Fibroblast of the aortic adventitia (primary cell): ENCODE results near the gene RNF11. TPM values are rescaled to one million over a fixed set of nuclear protein-coding genes. Genes with fewer than 3 reads are reported as not detected.

Source experiments
- DNase-seq: peaks from one replicate; pipeline ENCODE4 v3.0.0-alpha.2; 2010; ENCODE audit warnings: low read depth
- H3K4me3 ChIP-seq: 2 replicates; pipeline ENCODE4 v1.5.1; 2011; ENCODE audit warnings: low read depth, mild to moderate bottlenecking, control low read depth, low read length, moderate library complexity
- total RNA-seq: library from RNA; depleted of rRNA; stranded (reverse); fragments of >200 nt; gene quantifications from 2 replicates; pipeline ENCODE4 v1.2.3, GENCODE V29; 2012; ENCODE audit warnings: low replicate concordance
- TF ChIP-seq, protein P1 (sequence below): IDR thresholded peaks from 2 replicates; pipeline ENCODE4 v1.5.1; 2011; ENCODE audit warnings: mild to moderate bottlenecking, low read length, control low read depth, inconsistent platforms; ENCODE audit not compliant: insufficient read depth

RNF11 gene
- total RNA-seq, 1 donor = 112 TPM

DNA sequence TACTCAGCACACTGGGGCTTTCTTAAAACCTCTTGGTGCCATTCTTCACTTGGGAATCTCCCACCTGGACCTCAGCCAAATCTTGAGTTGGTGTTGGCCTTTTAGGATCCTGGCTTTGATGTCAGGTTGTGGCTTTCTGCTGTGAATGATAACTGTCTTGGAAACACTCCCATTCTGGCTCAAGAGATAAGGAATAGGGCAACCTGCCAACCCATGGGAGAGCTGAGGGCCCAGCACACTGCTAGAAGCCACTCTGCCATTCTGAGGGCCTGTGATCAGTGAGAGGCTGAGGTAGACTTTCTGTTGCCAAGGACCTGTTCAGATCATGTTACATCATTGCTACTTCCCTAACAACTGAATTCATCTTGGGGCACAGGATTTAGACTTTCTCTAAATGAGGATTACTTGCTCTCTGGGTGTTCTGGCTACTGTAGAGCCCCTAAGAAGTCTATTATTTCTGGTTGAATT lies 48.4 kb downstream of the RNF11 start:
- TF ChIP-seq, protein P1, sequence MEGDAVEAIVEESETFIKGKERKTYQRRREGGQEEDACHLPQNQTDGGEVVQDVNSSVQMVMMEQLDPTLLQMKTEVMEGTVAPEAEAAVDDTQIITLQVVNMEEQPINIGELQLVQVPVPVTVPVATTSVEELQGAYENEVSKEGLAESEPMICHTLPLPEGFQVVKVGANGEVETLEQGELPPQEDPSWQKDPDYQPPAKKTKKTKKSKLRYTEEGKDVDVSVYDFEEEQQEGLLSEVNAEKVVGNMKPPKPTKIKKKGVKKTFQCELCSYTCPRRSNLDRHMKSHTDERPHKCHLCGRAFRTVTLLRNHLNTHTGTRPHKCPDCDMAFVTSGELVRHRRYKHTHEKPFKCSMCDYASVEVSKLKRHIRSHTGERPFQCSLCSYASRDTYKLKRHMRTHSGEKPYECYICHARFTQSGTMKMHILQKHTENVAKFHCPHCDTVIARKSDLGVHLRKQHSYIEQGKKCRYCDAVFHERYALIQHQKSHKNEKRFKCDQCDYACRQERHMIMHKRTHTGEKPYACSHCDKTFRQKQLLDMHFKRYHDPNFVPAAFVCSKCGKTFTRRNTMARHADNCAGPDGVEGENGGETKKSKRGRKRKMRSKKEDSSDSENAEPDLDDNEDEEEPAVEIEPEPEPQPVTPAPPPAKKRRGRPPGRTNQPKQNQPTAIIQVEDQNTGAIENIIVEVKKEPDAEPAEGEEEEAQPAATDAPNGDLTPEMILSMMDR = no peak
- no peak overlapping the region for H3K4me3 ChIP-seq

DNA sequence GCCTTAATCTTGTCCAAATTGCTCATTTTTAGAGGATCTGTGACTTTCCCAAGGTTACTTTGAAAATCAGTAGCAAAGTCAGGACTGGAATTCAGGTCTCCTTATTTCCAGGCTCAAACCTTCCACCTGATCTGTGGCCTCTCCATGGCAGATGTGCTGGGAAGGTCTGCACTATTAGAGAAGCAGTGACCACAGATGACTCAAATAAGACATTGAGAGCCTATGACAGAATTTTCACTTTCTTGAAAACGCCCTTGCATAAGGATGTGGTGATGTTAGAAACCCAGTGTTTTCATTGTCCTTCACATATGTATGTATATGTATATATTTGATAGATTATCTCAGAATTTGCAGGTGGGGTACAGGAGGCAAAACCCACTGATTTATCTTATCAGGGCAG lies 49.0 kb downstream of the RNF11 start:
- TF ChIP-seq, protein P1 = no peak
- H3K4me3 ChIP-seq = no peak overlapping the region
- DNase-seq = no peak

More for the DNA sequence above, 48.4 kb downstream of the RNF11 start:
- peak; percentile 59 for DNase-seq

DNA sequence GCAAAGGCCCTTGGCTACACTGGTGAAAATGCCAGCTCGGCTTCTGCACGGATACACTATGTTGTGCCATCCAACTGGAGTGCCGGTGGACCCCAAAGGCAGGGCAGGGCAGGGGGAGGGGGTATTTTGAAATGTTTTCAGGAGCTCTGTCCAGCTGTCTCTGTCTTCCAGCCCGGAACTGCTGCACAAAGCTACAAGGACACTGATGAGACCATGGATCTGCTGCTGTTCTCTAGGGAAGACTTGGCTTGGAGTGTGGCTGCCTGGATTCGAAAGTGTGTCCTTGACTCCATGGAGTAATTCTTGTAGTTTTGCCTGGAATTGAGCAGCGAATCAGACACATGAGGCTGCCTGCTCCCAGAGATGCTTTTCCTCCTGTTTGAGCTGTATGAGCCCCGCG lies 51.9 kb downstream of the RNF11 start:
- TF ChIP-seq, protein P1 = no peak
- no peak overlapping the region for H3K4me3 ChIP-seq
- no peak for DNase-seq

DNA sequence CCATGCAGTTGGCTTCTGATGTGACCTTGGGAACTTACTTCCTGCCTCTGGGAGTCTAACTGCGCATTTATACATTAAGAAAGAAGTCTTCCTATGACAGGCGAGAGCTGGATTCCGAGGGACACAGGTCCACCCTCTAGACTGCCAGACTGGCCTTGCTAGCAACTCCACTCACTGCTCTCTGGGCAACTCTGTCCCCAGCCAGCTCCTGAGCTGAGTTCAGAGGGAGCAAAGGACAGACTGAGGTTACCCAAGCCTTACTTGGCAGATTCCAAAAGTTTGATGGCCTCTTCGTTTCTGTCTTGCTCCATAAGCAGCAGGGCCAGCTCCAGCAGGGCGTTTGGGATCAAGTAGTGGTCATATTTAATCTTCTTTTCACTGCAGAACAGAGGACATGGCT lies 52.5 kb downstream of the RNF11 start:
- no peak for DNase-seq
- no peak overlapping the region for H3K4me3 ChIP-seq
- TF ChIP-seq, protein P1 = no peak

DNA sequence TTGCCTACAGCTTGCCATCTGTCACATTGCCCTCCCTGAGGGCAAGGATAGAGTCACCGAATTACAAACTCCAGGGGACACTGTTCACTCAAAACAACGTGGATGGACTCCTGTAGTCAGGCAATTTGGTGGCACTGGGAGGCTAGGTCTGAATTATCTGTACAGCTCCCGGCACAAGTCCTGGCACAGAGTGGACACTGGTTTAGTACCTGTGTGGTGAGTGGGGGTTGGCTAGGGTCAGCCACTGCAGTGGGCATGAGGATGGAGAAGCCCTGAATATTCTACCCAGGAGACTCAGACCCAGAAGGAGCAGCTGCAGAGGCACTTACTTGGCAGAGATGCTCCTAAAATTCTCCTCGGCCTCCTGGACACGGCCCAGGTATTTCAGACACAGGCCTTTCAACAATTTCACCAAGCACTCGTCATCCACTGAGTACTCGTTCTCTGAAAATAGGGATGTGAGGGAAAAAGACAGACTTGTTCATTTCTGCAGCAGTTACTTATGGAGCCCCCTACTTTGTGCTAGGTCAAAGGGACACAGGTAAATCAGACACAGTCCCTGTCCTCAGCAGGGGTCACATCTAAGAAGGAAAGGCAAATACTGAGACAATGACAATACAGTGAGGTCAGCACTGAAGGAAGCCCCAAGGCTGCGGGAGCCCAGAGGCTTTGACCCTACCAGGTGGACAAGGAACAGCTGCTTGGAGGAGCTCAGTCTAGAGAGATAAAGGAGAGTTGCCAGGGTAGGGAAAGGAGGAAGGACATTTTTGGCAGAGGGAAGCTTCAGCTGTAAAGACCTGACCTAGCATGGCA lies 53.8 kb downstream of the RNF11 start:
- DNase-seq = no peak
- no peak overlapping the region for H3K4me3 ChIP-seq
- TF ChIP-seq, protein P1 = no peak

DNA sequence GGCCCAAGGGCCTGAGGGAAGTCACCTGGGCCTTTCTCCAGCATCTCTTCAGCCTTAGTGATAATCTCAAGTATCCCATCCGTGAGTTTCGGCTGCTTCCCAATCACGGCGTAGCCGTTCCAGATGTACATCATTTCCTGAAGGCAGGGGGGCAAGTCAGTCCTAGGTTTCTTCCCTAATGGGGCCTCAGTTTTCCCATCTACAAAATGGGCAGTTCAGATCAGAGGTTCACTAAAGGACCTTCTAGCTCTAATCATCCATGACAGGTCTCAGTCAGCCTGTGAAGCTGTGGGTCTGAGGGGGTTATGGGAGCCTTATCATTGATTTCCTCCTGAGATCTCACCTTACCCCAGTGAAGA lies 54.4 kb downstream of the RNF11 start:
- no peak overlapping the region for H3K4me3 ChIP-seq
- DNase-seq = no peak
- TF ChIP-seq, protein P1 = no peak

DNA sequence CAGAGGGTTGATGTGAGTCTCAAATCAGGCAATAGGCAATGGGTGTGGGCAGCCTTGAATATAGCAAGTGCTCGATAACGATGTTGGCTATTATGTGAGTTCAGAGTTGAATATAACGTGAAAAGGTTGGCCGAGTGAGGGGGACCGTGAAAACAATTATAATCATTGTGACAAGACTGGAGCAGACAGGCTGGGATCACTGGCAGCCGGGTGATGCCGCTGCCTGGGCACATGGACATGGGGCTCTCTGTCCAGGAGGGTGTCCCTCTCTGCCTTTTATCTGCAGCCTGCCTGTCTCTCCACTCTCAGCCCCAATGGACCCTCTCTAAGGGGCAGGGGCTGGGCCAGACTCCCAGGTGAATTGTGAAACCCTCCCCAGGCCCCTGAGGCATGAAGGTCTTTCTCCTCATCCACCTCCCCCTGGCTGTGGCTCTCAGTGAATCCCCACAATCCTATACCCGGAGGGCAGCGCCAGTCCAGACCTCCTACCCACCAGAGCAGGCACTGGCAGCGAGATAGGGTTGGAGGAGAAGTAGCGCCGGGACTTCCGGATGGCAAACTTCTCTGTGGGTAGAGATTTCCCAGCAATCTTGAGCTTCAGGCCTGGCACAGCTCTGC lies 57.9 kb downstream of the RNF11 start:
- H3K4me3 ChIP-seq = no peak overlapping the region
- DNase-seq = no peak
- TF ChIP-seq, protein P1 = no peak
